ENCODE data around the gene HRAS.

The HRAS gene

DNA sequence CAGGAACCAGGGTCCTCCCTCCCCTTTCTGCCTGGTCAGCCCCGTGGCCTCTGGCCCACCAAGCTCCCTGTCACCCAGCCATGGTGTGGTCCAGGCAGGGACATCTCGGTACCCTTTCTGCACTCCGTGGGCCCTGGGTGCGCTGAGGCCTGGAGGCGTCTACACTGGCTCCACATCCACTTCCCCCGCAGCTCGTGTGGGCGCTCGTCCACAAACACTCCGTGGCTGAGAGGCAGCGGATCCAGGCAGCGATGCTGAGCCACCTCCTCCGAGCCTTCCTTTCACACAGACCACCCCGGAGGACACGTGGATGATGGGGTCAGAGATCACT is 44.5 kb downstream of the HRAS start:
- Histone ChIP-seq H3K4me3 (ENCODE audit: low read length) (no peak overlapping the region), H3K36me3 (ENCODE audit: insufficient read depth, low read length) (peaks cover 46% of the 10 kb centered on the region), H3K9ac (ENCODE audit: low read depth, low read length) (no peak overlapping the region), H3K9me3 (replicated peaks; ENCODE audit: low read length) (no peaks in the 10 kb centered on the region), H3K27me3 (ENCODE audit: control insufficient read depth, insufficient read depth, low read length) (no peaks in the 10 kb centered on the region), H3K4me1 (ENCODE audit: control insufficient read depth, insufficient read depth, low read length) (peaks cover 12% of the 10 kb centered on the region), H3K4me2 (ENCODE audit: low read length) (no peak overlapping the region)

DNA sequence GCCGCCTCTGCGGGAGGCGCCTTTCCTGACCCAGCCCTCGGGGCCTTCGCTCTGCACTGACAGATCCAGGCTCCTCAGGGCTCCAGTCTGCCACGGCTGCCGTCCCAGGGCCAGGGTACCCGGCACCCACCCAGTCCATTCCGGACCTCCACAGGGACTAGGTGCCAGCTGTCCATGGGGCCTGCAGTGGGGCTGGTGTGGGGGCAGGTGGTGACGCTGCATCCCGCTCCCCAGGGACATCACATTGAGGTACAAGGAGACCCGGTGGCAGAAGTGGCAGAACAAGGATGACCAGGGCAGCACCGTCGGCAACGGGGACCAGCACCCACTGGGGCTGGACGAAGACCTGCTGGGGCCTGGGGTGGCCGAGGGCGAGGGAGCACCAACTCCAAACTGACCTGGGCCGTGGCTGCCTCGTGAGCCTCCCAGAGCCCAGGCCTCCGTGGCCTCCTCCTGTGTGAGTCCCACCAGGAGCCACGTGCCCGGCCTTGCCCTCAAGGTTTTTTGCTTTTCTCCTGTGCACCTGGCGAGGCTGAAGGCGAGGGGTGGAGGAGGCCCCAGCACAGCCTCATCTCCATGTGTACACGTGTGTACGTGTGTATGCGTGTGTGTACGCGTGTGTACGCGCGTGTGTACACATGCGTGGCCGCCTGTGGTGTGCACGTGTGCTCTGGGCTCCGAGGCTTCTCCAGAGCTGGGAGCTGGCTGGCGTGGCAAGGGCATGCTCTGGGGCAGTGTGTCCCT is 45.0 kb downstream of the HRAS start:
- Histone ChIP-seq H3K4me3 (ENCODE audit: low read length) (no peak overlapping the region), H3K9ac (ENCODE audit: low read depth, low read length) (no peak overlapping the region), H3K9me3 (replicated peaks; ENCODE audit: low read length) (no peaks in the 10 kb centered on the region), H3K4me2 (ENCODE audit: low read length) (no peak overlapping the region), H3K27me3 (ENCODE audit: control insufficient read depth, insufficient read depth, low read length) (no peaks in the 10 kb centered on the region), H3K36me3 (ENCODE audit: insufficient read depth, low read length) (peaks cover 41% of the 10 kb centered on the region), H3K4me1 (ENCODE audit: control insufficient read depth, insufficient read depth, low read length) (peaks cover 7% of the 10 kb centered on the region)

- Histone ChIP-seq H3K36me3 (ENCODE audit: insufficient read depth, low read length) (peaks cover 34% of the 10 kb centered on the region), H3K4me3 (ENCODE audit: low read length) (no peak overlapping the region), H3K4me2 (ENCODE audit: low read length) (no peak overlapping the region), H3K9me3 (replicated peaks; ENCODE audit: low read length) (no peaks in the 10 kb centered on the region), H3K27me3 (ENCODE audit: control insufficient read depth, insufficient read depth, low read length) (no peaks in the 10 kb centered on the region), H3K9ac (ENCODE audit: low read depth, low read length) (no peak overlapping the region), H3K4me1 (ENCODE audit: control insufficient read depth, insufficient read depth, low read length) (peaks cover under 1% of the 10 kb centered on the region)
Measured at GRCh38 chr11:489610-490185, 45.7 kb downstream of the HRAS start.

DNA sequence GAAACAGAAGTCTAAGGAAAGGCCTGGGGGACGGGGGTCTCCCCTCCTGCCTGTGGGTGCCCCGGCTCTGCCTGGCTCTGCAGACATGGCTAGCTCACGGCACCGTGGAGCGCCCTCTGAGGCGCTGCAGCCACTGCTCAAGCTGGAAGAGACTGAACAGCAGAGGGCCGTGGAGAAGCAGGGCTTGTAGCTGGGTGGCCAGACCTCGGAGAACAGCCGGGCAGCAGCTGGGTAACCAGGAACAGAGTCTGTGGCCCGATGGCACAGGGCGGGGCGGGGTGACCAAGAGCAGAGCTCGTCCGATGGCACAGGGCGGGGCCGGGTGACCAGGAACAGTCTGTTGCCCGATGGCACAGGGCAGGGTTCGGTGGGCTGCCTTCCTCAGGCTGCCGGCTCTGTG is 46.4 kb downstream of the HRAS start:
- H3K36me3 ChIP-seq (ENCODE audit: insufficient read depth, low read length) = peaks cover 29% of the 10 kb centered on the region
- no peak overlapping the region for H3K4me2 ChIP-seq (ENCODE audit: low read length)
- H3K4me1 ChIP-seq (ENCODE audit: control insufficient read depth, insufficient read depth, low read length) = no peaks in the 10 kb centered on the region
- H3K9ac ChIP-seq (ENCODE audit: low read depth, low read length) = no peak overlapping the region
- H3K27me3 ChIP-seq (ENCODE audit: control insufficient read depth, insufficient read depth, low read length) = no peaks in the 10 kb centered on the region
- no peaks in the 10 kb centered on the region for H3K9me3 ChIP-seq (replicated peaks; ENCODE audit: low read length)
- no peak overlapping the region for H3K4me3 ChIP-seq (ENCODE audit: low read length)

GRCh38 chr11:488579-488978 is 46.8 kb downstream of the HRAS start:
- peaks cover 25% of the 10 kb centered on the region for H3K36me3 ChIP-seq (ENCODE audit: insufficient read depth, low read length)
- no peaks in the 10 kb centered on the region for H3K4me1 ChIP-seq (ENCODE audit: control insufficient read depth, insufficient read depth, low read length)
- no peak overlapping the region for H3K9ac ChIP-seq (ENCODE audit: low read depth, low read length)
- H3K27me3 ChIP-seq (ENCODE audit: control insufficient read depth, insufficient read depth, low read length) = no peaks in the 10 kb centered on the region
- H3K4me3 ChIP-seq (ENCODE audit: low read length) = no peak overlapping the region
- H3K9me3 ChIP-seq (replicated peaks; ENCODE audit: low read length) = no peaks in the 10 kb centered on the region
- no peak overlapping the region for H3K4me2 ChIP-seq (ENCODE audit: low read length)

DNA sequence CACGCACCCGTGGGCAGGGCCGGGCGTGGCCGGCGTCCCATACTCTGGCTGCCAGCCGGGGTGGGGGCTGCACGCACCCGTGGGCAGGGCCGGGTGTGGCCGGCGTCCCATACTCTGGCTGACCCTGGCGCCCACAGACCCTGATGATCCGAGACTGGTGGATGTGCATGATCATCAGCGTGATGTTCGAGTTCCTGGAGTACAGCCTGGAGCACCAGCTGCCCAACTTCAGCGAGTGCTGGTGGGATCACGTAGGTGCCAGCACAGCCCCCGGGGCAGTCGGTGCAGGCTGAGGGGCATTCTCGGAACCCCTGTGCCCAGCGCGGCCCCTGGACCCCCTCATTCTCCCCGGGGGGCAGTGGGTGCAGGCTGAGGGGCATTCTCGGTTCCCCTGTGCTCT is 47.3 kb downstream of the HRAS start:
- H3K36me3 ChIP-seq (ENCODE audit: insufficient read depth, low read length) = peaks cover 22% of the 10 kb centered on the region
- H3K27me3 ChIP-seq (ENCODE audit: control insufficient read depth, insufficient read depth, low read length) = no peaks in the 10 kb centered on the region
- no peaks in the 10 kb centered on the region for H3K4me1 ChIP-seq (ENCODE audit: control insufficient read depth, insufficient read depth, low read length)
- no peak overlapping the region for H3K9ac ChIP-seq (ENCODE audit: low read depth, low read length)
- H3K4me3 ChIP-seq (ENCODE audit: low read length) = no peak overlapping the region
- no peak overlapping the region for H3K4me2 ChIP-seq (ENCODE audit: low read length)
- H3K9me3 ChIP-seq (replicated peaks; ENCODE audit: low read length) = no peaks in the 10 kb centered on the region

- no peak overlapping the region for H3K9ac ChIP-seq (ENCODE audit: low read depth, low read length)
- no peaks in the 10 kb centered on the region for H3K9me3 ChIP-seq (replicated peaks; ENCODE audit: low read length)
- no peaks in the 10 kb centered on the region for H3K27me3 ChIP-seq (ENCODE audit: control insufficient read depth, insufficient read depth, low read length)
- H3K4me3 ChIP-seq (ENCODE audit: low read length) = no peak overlapping the region
- peaks cover 18% of the 10 kb centered on the region for H3K36me3 ChIP-seq (ENCODE audit: insufficient read depth, low read length)
- no peaks in the 10 kb centered on the region for H3K4me1 ChIP-seq (ENCODE audit: control insufficient read depth, insufficient read depth, low read length)
- H3K4me2 ChIP-seq (ENCODE audit: low read length) = no peak overlapping the region
Measured at GRCh38 chr11:487571-488021, 47.8 kb downstream of the HRAS start.

- Histone ChIP-seq H3K9ac (ENCODE audit: low read depth, low read length) (no peak overlapping the region), H3K36me3 (ENCODE audit: insufficient read depth, low read length) (peaks cover 14% of the 10 kb centered on the region), H3K9me3 (replicated peaks; ENCODE audit: low read length) (no peaks in the 10 kb centered on the region), H3K4me1 (ENCODE audit: control insufficient read depth, insufficient read depth, low read length) (no peaks in the 10 kb centered on the region), H3K4me3 (ENCODE audit: low read length) (no peak overlapping the region), H3K27me3 (ENCODE audit: control insufficient read depth, insufficient read depth, low read length) (no peaks in the 10 kb centered on the region), H3K4me2 (ENCODE audit: low read length) (no peak overlapping the region)
Measured at GRCh38 chr11:486189-486588, 49.2 kb downstream of the HRAS start.

DNA sequence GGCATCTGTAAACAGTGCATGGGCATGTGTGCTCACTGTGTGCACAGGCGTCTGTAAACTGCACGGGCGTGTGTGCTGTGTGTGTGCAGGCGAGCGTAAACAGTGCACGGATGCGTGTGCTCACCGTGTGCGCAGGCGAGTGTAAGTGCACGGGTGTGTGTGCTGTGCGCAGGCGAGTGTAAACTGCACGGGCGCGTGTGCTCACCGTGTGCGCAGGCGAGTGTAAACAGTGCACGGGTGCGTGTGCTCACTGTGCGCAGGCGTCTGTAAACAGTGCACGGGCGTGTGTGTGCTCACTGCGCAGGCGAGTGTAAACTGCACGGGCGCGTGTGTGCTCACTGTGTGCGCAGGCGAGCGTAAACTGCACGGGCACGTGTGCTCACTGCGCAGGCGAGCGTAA is 50.8 kb downstream of the HRAS start:
- Histone ChIP-seq H3K4me2 (ENCODE audit: low read length) (no peak overlapping the region), H3K9ac (ENCODE audit: low read depth, low read length) (no peak overlapping the region), H3K36me3 (ENCODE audit: insufficient read depth, low read length) (no peaks in the 10 kb centered on the region), H3K4me3 (ENCODE audit: low read length) (no peak overlapping the region), H3K4me1 (ENCODE audit: control insufficient read depth, insufficient read depth, low read length) (no peaks in the 10 kb centered on the region), H3K27me3 (ENCODE audit: control insufficient read depth, insufficient read depth, low read length) (no peaks in the 10 kb centered on the region), H3K9me3 (replicated peaks; ENCODE audit: low read length) (no peaks in the 10 kb centered on the region)

Small RNA genes within 50 kb of the gene (small RNA-seq; reads per million reads assigned to genes)
- 97.8 reads per million, percentile 97 among the genes with 10 or more reads in this experiment for gene MIR210
